ENCODE measurements around the gene IL1R1. TPM values are rescaled to one million over a fixed set of nuclear protein-coding genes. Genes with fewer than 3 reads are reported as not detected.
A peak's percentile ranks its signal among the peaks of the same experiment; 100 is the strongest.

IL1R1 gene
- total and polyA plus RNA-seq, 4 donors, result 97.0 to 182 (median 137) TPM

DNA sequence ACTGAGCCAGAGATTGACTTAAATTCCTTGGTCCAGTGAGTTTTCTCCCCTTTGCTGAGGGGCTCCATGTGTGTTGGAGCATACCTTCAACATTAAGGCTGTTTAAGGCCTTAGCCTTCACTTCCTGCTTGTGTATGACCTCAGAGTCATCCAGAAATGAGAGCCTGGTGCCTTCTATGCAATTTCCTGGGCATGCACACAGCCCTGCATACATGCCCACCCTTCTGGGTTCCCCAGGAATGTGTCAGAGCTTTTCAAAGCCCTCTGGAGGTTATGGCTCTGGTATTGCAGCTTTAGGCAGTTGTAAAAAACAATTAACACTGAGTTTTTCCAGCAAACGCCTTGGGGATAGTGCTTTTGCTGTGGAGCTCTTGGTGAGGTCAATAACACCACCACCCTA, 16.7 kb downstream of the IL1R1 start:
- no peaks in the 10 kb centered on the region for H3K9me3 ChIP-seq (ENCODE audit: control insufficient read depth in 4 of 4, insufficient read depth in 3 of 4, low read length in 3 of 4)
- TF ChIP-seq, protein P1, sequence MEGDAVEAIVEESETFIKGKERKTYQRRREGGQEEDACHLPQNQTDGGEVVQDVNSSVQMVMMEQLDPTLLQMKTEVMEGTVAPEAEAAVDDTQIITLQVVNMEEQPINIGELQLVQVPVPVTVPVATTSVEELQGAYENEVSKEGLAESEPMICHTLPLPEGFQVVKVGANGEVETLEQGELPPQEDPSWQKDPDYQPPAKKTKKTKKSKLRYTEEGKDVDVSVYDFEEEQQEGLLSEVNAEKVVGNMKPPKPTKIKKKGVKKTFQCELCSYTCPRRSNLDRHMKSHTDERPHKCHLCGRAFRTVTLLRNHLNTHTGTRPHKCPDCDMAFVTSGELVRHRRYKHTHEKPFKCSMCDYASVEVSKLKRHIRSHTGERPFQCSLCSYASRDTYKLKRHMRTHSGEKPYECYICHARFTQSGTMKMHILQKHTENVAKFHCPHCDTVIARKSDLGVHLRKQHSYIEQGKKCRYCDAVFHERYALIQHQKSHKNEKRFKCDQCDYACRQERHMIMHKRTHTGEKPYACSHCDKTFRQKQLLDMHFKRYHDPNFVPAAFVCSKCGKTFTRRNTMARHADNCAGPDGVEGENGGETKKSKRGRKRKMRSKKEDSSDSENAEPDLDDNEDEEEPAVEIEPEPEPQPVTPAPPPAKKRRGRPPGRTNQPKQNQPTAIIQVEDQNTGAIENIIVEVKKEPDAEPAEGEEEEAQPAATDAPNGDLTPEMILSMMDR (IDR thresholded peaks at IDR 0.05; ENCODE audit: control extremely low read depth, extremely low read depth), result no peak
- peaks cover 0 to 38% (median 20%) of the 10 kb centered on the region in 5 donors for H3K4me1 ChIP-seq (ENCODE audit: control insufficient read depth in 5 of 5, insufficient read depth in 5 of 5, low read length in 5 of 5)
- H3K9ac ChIP-seq (ENCODE audit: insufficient read depth in 1 of 2, low read length in 2 of 2), result no peak overlapping the region
- no peak for ATAC-seq (ENCODE audit: insufficient read depth, low FRiP score)
- H3K36me3 ChIP-seq (ENCODE audit: control insufficient read depth in 4 of 4, insufficient read depth in 4 of 4, low read length in 4 of 4), result peaks cover 23 to 53% (median 39%) of the 10 kb centered on the region in 4 donors
- H3K4me3 ChIP-seq, result no peak overlapping the region
- peak overlapping the region in 1 of 2 donors; percentile 37 for H3K27ac ChIP-seq (ENCODE audit: low read depth in 1 of 2, low read length in 1 of 2)
- no peaks in the 10 kb centered on the region for H3K27me3 ChIP-seq (ENCODE audit: control insufficient read depth in 3 of 3, insufficient read depth in 3 of 3, low read length in 2 of 3)
- WGBS, 2 donors, result 51 to 72% methylated on average over 1 of the region's 1 CpG
- DNase-seq, result peak in 1 of 3 donors; percentile 29

DNA sequence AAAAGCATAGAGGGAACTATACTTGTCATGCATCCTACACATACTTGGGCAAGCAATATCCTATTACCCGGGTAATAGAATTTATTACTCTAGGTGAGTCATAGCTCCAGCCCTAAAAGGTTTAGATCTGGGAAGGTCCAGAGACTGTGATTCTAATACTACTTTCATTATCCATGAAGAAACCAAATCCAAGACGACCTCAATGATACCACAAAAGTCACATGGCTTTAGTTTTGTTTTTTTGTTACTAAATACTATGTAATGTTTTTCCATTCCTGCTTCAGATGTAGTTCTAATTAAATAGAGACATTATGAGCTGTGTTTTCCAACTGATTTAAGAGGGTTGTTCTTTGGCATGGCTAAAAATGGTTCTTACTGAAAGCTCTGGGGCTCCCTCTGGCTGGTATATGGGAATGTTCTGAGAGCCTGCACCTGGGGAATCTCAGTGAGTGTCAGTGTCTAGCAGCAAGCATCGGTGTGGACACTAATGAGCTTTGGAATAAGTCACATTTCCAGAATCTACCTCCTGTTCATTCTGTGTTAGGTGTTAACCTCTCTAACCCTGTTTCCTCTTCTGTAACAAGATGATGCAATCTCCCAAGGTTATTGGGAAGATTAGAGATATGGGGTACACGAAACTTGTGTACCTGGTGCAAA, 23.8 kb downstream of the IL1R1 start:
- Histone ChIP-seq H3K27me3 (ENCODE audit: control insufficient read depth in 3 of 3, insufficient read depth in 3 of 3, low read length in 2 of 3) (no peaks in the 10 kb centered on the region), H3K27ac (ENCODE audit: low read depth in 1 of 2, low read length in 1 of 2) (no peak overlapping the region), H3K36me3 (ENCODE audit: control insufficient read depth in 4 of 4, insufficient read depth in 4 of 4, low read length in 4 of 4) (peaks cover 15 to 51% (median 30%) of the 10 kb centered on the region in 4 donors), H3K9me3 (ENCODE audit: control insufficient read depth in 4 of 4, insufficient read depth in 3 of 4, low read length in 3 of 4) (no peaks in the 10 kb centered on the region), H3K9ac (ENCODE audit: insufficient read depth in 1 of 2, low read length in 2 of 2) (no peak overlapping the region), H3K4me1 (ENCODE audit: control insufficient read depth in 5 of 5, insufficient read depth in 5 of 5, low read length in 5 of 5) (peaks cover 0 to 12% (median 3%) of the 10 kb centered on the region in 5 donors), H3K4me3 (no peak overlapping the region)
- DNase-seq, result peak in 2 of 3 donors; percentile 72 to 76
- no peak for ATAC-seq (ENCODE audit: insufficient read depth, low FRiP score)
- TF ChIP-seq, protein P1 (IDR thresholded peaks at IDR 0.05; ENCODE audit: control extremely low read depth, extremely low read depth), result peak; percentile 44
- 32 to 46% methylated on average over 4 of the region's 4 CpGs for WGBS, 2 donors

DNA sequence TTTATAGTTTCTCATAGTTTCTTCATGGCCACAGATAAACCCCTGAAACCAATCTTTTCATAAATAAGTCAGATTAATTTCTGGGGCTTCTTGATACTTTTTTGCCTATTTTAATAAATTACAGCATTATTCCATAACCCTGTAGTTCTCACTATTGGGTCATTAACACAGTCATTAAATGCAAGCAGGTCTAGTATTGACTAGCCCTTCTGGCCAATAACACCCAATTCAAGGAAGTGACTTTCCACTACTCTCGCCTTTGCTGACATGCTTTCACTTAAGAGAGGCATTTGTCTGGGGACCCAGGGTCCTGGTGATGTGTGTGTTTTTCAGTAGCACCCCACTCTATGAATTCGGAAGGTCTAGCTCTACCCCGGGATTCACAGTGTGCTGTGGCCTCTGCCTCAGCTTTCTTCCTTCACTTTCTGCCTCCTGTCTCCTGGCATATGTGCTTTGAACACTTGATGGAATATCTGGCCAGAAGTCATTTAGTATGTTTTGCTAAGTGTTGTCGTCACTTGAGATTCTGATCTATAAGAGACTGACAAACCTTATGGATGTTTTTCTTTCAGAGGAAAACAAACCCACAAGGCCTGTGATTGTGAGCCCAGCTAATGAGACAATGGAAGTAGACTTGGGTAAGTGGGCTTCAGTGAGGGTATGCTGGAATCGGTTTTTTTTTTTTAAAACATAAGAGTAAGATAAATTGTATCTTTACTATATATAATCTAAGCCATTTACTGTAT, 25.7 kb downstream of the IL1R1 start:
- Histone ChIP-seq H3K9ac (ENCODE audit: insufficient read depth in 1 of 2, low read length in 2 of 2) (no peak overlapping the region), H3K9me3 (ENCODE audit: control insufficient read depth in 4 of 4, insufficient read depth in 3 of 4, low read length in 3 of 4) (no peaks in the 10 kb centered on the region), H3K27ac (ENCODE audit: low read depth in 1 of 2, low read length in 1 of 2) (no peak overlapping the region), H3K4me3 (no peak overlapping the region), H3K4me1 (ENCODE audit: control insufficient read depth in 5 of 5, insufficient read depth in 5 of 5, low read length in 5 of 5) (peaks cover 0 to 12% (median 3%) of the 10 kb centered on the region in 5 donors), H3K36me3 (ENCODE audit: control insufficient read depth in 4 of 4, insufficient read depth in 4 of 4, low read length in 4 of 4) (peaks cover 20 to 69% (median 39%) of the 10 kb centered on the region in 4 donors), H3K27me3 (ENCODE audit: control insufficient read depth in 3 of 3, insufficient read depth in 3 of 3, low read length in 2 of 3) (no peaks in the 10 kb centered on the region)
- WGBS, 2 donors, result 92 to 94% methylated on average over 5 of the region's 5 CpGs
- no peak for ATAC-seq (ENCODE audit: insufficient read depth, low FRiP score)
- DNase-seq, result no peak
- TF ChIP-seq, protein P1 (IDR thresholded peaks at IDR 0.05; ENCODE audit: control extremely low read depth, extremely low read depth), result no peak
